ENCODE results near the gene SPO11. TPM values are rescaled to one million over a fixed set of nuclear protein-coding genes. Genes with fewer than 3 reads are reported as not detected.

Gene SPO11
- total RNA-seq, 5 donors from 2014 or later (not counting 1 experiment from before 2014, with no cell fraction given), result not detected

DNA sequence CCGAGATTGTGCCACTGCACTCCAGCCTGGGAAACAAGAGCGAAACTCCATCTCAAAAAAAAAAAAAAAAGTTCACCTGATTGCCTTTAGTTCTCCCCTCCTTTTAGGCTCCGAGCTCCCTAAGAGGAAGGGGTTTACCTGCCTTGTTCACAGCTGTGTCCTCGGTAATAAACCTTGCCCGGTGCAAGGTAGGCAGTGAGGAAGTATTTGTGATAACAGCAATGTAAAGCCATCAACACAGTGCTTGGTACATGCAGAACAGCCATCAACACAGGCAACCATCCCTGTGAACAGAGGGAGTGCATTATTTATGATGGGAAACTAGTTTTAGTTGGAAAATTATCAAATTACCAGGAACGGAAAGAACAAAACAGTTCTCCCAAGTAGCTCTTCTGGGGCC is 1.8 kb upstream of the SPO11 start:
- peaks cover 0 to 6% (median 3%) of the 10 kb centered on the region in 3 donors for H3K9me3 Mint-ChIP-seq
- ChIA-PET POLR2A (no interaction called here), CTCF (interaction anchor here in 1 of 2 donors (0.6 kb wide), 1 partner anchor 793 kb away, joined by 4 read pairs; no protein-coding TSS in a partner anchor)
- ATAC-seq (replicated peaks in 1 of 4) (no peak), DNase-seq (no peak)
- no peaks in the 10 kb centered on the region for H3K36me3 Mint-ChIP-seq
- peaks cover 26 to 39% of the 10 kb centered on the region in 2 donors for H3K27me3 Mint-ChIP-seq
- Histone ChIP-seq H3K4me1 (ENCODE audit: control insufficient read depth in 1 of 2, extremely low read depth in 1 of 2, insufficient read depth in 2 of 2, low read length in 2 of 2) (no peaks in the 10 kb centered on the region), H3K9me3 (peaks cover 3% of the 10 kb centered on the region), H3K36me3 (ENCODE audit: control insufficient read depth in 2 of 2, extremely low read depth in 1 of 2, insufficient read depth in 1 of 2, low read length in 1 of 2) (no peaks in the 10 kb centered on the region), H3K27ac (ENCODE audit: low read length) (no peak overlapping the region), H3K27me3 (replicated peaks in 1 of 2; ENCODE audit: control insufficient read depth in 2 of 2, extremely low read depth in 1 of 2, insufficient read depth in 2 of 2, low read length in 1 of 2) (peaks cover 18 to 25% of the 10 kb centered on the region in 2 experiments), H3K4me3 (ENCODE audit: control insufficient read depth in 1 of 2, extremely low read depth in 1 of 2, low read length in 1 of 2) (no peak overlapping the region)
- H3K27ac Mint-ChIP-seq, result no peak overlapping the region
- H3K4me3 Mint-ChIP-seq, result no peak overlapping the region
- no CpG with 5 or more reads among the region's 6 CpGs for WGBS (ENCODE audit: insufficient coverage)
- no peaks in the 10 kb centered on the region for H3K4me1 Mint-ChIP-seq

DNA sequence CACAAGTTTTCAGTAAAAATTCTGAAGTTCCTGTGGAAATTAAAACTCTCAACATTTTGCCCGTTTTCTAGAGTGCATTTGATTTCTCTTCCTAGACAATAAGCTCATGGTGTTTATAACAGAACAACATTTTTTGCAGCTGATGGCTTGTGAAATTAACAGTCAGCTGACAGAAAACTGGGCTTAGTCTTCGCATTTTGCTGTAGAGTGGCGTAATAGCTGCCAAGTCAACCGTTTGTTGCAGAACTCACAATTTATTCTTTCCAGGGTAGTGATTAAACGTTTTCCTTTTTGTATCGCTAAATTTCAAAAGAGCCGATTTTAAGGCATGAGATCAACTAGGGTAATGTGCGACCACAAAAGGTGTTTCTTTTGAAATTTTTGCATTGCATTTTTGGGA is 1.4 kb downstream of the SPO11 start:
- Histone ChIP-seq H3K36me3 (ENCODE audit: control insufficient read depth in 2 of 2, extremely low read depth in 1 of 2, insufficient read depth in 1 of 2, low read length in 1 of 2) (no peaks in the 10 kb centered on the region), H3K9me3 (no peaks in the 10 kb centered on the region), H3K27ac (ENCODE audit: low read length) (no peak overlapping the region), H3K4me3 (ENCODE audit: control insufficient read depth in 1 of 2, extremely low read depth in 1 of 2, low read length in 1 of 2) (no peak overlapping the region), H3K27me3 (replicated peaks in 1 of 2; ENCODE audit: control insufficient read depth in 2 of 2, extremely low read depth in 1 of 2, insufficient read depth in 2 of 2, low read length in 1 of 2) (peaks cover 14 to 17% of the 10 kb centered on the region in 2 experiments), H3K4me1 (ENCODE audit: control insufficient read depth in 1 of 2, extremely low read depth in 1 of 2, insufficient read depth in 2 of 2, low read length in 2 of 2) (no peaks in the 10 kb centered on the region)
- ChIA-PET CTCF (no interaction called here), POLR2A (no interaction called here)
- H3K36me3 Mint-ChIP-seq, result no peaks in the 10 kb centered on the region
- ATAC-seq (replicated peaks in 1 of 4), result no peak
- H3K9me3 Mint-ChIP-seq, result no peaks in the 10 kb centered on the region
- H3K4me1 Mint-ChIP-seq, result no peaks in the 10 kb centered on the region
- H3K4me3 Mint-ChIP-seq, result no peak overlapping the region
- H3K27me3 Mint-ChIP-seq, result peaks cover 23 to 43% of the 10 kb centered on the region in 2 donors
- no peak overlapping the region for H3K27ac Mint-ChIP-seq
- 80% methylated on average over 3 of the region's 8 CpGs for WGBS (ENCODE audit: insufficient coverage)
- no peak for DNase-seq

DNA sequence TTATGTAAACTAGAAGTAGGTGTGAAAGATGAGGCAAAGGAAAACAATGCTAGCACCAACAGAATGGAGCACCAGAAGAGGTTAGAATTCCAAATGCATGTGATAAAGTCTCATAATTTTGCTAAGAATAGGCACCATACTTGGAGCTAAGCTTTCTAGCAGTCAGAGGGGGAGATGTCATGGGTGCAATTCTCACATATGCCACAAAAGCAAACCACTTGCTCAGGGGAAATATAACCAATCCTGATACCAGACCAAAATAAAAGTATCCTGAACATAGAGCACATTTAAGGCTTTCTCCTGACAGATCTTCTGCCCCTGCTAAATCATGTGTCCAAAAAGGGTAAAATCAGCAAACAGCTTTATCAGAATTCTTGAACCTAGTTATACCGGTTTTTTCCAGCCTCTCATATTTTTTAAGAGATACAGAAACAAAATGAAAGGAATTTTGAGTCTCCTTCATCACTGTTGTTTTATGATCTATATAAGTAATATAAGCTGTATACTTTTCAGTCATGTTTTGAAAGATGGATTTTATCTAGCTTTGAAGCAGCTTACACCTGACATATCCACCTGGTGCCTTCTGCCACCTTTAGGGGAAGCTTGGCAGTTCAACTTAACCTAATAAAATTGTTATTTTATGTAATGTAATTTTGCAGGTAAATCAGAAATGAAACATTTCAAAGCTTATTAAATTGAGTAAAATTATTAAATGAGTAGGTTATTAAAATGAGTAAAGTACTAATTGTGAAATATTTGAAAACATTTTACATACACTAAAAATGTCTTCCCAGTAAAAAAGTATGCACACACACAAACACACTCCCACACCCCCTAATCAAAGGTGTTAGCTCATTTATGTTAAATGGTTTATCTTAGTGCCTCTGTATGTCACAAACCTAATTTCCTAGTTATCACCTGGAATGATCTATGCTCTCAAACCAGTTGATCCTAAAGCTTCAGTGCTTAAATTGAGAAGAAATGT is 2.8 kb downstream of the SPO11 start:
- H3K27ac ChIP-seq (ENCODE audit: low read length), result no peak overlapping the region
- DNase-seq, result no peak
- ChIA-PET POLR2A (interaction anchor here in 1 of 2 donors (0.6 kb wide), 1 partner anchor 103 kb away, joined by 3 read pairs; no protein-coding TSS in a partner anchor), CTCF (interaction anchor here in 1 of 2 donors (0.5 kb wide), 1 partner anchor 35 kb away, joined by 3 read pairs; no protein-coding TSS in a partner anchor)
- Mint-ChIP-seq H3K27me3 (peaks cover 31 to 39% of the 10 kb centered on the region in 2 donors), H3K4me1 (no peaks in the 10 kb centered on the region), H3K27ac (no peak overlapping the region), H3K36me3 (no peaks in the 10 kb centered on the region), H3K4me3 (no peak overlapping the region), H3K9me3 (no peaks in the 10 kb centered on the region)
- ATAC-seq (replicated peaks in 1 of 4), result no peak
- no peak overlapping the region for H3K4me3 ChIP-seq (ENCODE audit: control insufficient read depth in 1 of 2, extremely low read depth in 1 of 2, low read length in 1 of 2)
- H3K9me3 ChIP-seq, result no peaks in the 10 kb centered on the region
- peaks cover 12 to 20% of the 10 kb centered on the region in 2 experiments for H3K27me3 ChIP-seq (replicated peaks in 1 of 2; ENCODE audit: control insufficient read depth in 2 of 2, extremely low read depth in 1 of 2, insufficient read depth in 2 of 2, low read length in 1 of 2)
- H3K4me1 ChIP-seq (ENCODE audit: control insufficient read depth in 1 of 2, extremely low read depth in 1 of 2, insufficient read depth in 2 of 2, low read length in 2 of 2), result no peaks in the 10 kb centered on the region
- no peaks in the 10 kb centered on the region for H3K36me3 ChIP-seq (ENCODE audit: control insufficient read depth in 2 of 2, extremely low read depth in 1 of 2, insufficient read depth in 1 of 2, low read length in 1 of 2)
- WGBS (ENCODE audit: insufficient coverage), result no CpG with 5 or more reads among the region's 1 CpG

DNA sequence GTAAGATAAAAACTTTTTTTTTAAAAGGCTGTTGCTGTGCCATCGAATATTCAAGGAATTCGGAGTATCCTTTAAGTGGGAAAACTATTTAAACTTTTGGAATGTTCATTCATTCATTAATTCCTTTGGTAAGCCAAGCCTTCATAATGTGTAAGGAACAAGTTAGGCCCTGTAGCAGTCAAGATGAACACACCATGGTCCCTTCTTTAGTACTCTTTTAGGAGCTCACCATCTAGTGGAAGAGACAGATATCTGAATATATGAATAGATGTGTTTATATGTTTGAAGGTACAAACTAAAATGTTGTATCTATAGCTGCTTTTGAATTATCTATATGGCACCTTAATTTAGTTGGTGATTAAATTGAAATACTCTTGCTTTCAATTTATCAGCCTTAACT is 5.8 kb downstream of the SPO11 start:
- no peaks in the 10 kb centered on the region for H3K4me1 ChIP-seq (ENCODE audit: control insufficient read depth in 1 of 2, extremely low read depth in 1 of 2, insufficient read depth in 2 of 2, low read length in 2 of 2)
- Mint-ChIP-seq H3K4me1 (no peaks in the 10 kb centered on the region), H3K9me3 (no peaks in the 10 kb centered on the region), H3K36me3 (no peaks in the 10 kb centered on the region), H3K27ac (no peak overlapping the region), H3K27me3 (peaks cover 28 to 35% of the 10 kb centered on the region in 2 donors), H3K4me3 (no peak overlapping the region)
- H3K27me3 ChIP-seq (replicated peaks in 1 of 2; ENCODE audit: control insufficient read depth in 2 of 2, extremely low read depth in 1 of 2, insufficient read depth in 2 of 2, low read length in 1 of 2), result peaks cover 9 to 11% of the 10 kb centered on the region in 2 experiments
- no CpG with 5 or more reads among the region's 2 CpGs for WGBS (ENCODE audit: insufficient coverage)
- ATAC-seq (replicated peaks in 1 of 4) (no peak), DNase-seq (no peak)
- no peaks in the 10 kb centered on the region for H3K36me3 ChIP-seq (ENCODE audit: control insufficient read depth in 2 of 2, extremely low read depth in 1 of 2, insufficient read depth in 1 of 2, low read length in 1 of 2)
- ChIA-PET POLR2A (no interaction called here), CTCF (no interaction called here)
- no peak overlapping the region for H3K27ac ChIP-seq (ENCODE audit: low read length)
- H3K4me3 ChIP-seq (ENCODE audit: control insufficient read depth in 1 of 2, extremely low read depth in 1 of 2, low read length in 1 of 2), result no peak overlapping the region
- H3K9me3 ChIP-seq, result no peaks in the 10 kb centered on the region

DNA sequence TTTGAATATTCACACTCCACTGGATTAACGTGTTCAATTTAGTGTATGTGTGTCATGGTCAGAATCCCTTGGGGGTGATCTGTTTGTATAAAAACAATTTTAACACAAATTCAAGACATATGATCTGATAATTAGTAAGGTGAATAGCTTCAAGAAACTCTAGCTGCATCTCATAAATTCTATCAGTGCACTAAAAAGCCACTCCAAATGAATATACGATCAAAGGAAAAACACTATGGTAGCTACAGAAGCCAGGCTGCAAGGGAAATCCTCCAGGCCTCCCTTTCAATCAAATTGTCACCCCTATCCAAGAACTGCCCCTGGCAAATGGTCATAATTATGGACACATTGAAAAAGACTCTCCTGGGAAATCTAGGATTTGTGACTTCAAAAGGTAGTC is 12.1 kb downstream of the SPO11 start:
- no CpG with 5 or more reads among the region's 2 CpGs for WGBS (ENCODE audit: insufficient coverage)
- POLR2A ChIA-PET, result no interaction called here
- CTCF ChIA-PET, result no interaction called here

DNA sequence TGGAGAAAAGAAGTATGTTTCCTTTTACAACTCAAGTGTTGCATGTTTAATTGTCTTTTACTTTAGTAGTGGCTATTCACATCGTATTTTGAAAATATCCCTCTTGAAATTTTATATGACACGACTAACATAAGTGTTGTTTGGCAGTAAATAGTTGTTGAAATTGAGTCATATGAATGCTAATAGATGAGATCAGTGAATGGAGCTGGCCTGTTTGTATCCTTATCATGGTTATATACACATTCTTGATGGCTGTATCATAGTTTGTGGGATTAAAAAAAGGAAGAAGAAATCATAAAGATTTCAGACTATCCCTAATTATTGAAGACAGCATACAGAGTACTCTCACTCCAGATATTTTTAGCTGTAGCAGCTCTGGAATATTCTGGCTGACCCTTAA is 13.2 kb downstream of the SPO11 start:
- no peaks in the 10 kb centered on the region for H3K9me3 Mint-ChIP-seq
- CTCF ChIA-PET, result no interaction called here

More for the DNA sequence above, 12.1 kb downstream of the SPO11 start:
- no peaks in the 10 kb centered on the region for H3K36me3 Mint-ChIP-seq
- no peaks in the 10 kb centered on the region for H3K9me3 Mint-ChIP-seq
- no peak overlapping the region for H3K4me3 ChIP-seq (ENCODE audit: control insufficient read depth in 1 of 2, extremely low read depth in 1 of 2, low read length in 1 of 2)
- H3K9me3 ChIP-seq, result no peaks in the 10 kb centered on the region
- H3K4me1 ChIP-seq (ENCODE audit: control insufficient read depth in 1 of 2, extremely low read depth in 1 of 2, insufficient read depth in 2 of 2, low read length in 2 of 2), result no peaks in the 10 kb centered on the region
- no peak overlapping the region for H3K4me3 Mint-ChIP-seq
- no peaks in the 10 kb centered on the region for H3K36me3 ChIP-seq (ENCODE audit: control insufficient read depth in 2 of 2, extremely low read depth in 1 of 2, insufficient read depth in 1 of 2, low read length in 1 of 2)
- peaks cover 3 to 4% of the 10 kb centered on the region in 2 experiments for H3K27me3 ChIP-seq (replicated peaks in 1 of 2; ENCODE audit: control insufficient read depth in 2 of 2, extremely low read depth in 1 of 2, insufficient read depth in 2 of 2, low read length in 1 of 2)
- DNase-seq (no peak), ATAC-seq (replicated peaks in 1 of 4) (no peak)
- H3K4me1 Mint-ChIP-seq, result no peaks in the 10 kb centered on the region
- peaks cover 15 to 17% of the 10 kb centered on the region in 2 donors for H3K27me3 Mint-ChIP-seq
- H3K27ac ChIP-seq (ENCODE audit: low read length), result no peak overlapping the region
- no peak overlapping the region for H3K27ac Mint-ChIP-seq

More for the DNA sequence above, 13.2 kb downstream of the SPO11 start:
- H3K27me3 Mint-ChIP-seq, result peaks cover 18 to 19% of the 10 kb centered on the region in 2 donors
- H3K4me1 Mint-ChIP-seq, result no peaks in the 10 kb centered on the region
- Histone ChIP-seq H3K27ac (ENCODE audit: low read length) (no peak overlapping the region), H3K4me1 (ENCODE audit: control insufficient read depth in 1 of 2, extremely low read depth in 1 of 2, insufficient read depth in 2 of 2, low read length in 2 of 2) (no peaks in the 10 kb centered on the region), H3K9me3 (no peaks in the 10 kb centered on the region), H3K4me3 (ENCODE audit: control insufficient read depth in 1 of 2, extremely low read depth in 1 of 2, low read length in 1 of 2) (no peak overlapping the region), H3K36me3 (ENCODE audit: control insufficient read depth in 2 of 2, extremely low read depth in 1 of 2, insufficient read depth in 1 of 2, low read length in 1 of 2) (no peaks in the 10 kb centered on the region), H3K27me3 (replicated peaks in 1 of 2; ENCODE audit: control insufficient read depth in 2 of 2, extremely low read depth in 1 of 2, insufficient read depth in 2 of 2, low read length in 1 of 2) (peaks cover 2% of the 10 kb centered on the region in 2 experiments)
- no peak for ATAC-seq (replicated peaks in 1 of 4)
- POLR2A ChIA-PET, result no interaction called here
- H3K4me3 Mint-ChIP-seq, result no peak overlapping the region
- no peak for DNase-seq
- no CpG with 5 or more reads among the region's 2 CpGs for WGBS (ENCODE audit: insufficient coverage)
- H3K27ac Mint-ChIP-seq, result no peak overlapping the region
- no peaks in the 10 kb centered on the region for H3K36me3 Mint-ChIP-seq
